Measurements from ENCODE around the gene CLIC6. TPM values are rescaled to one million over a fixed set of nuclear protein-coding genes. Genes with fewer than 3 reads are reported as not detected.

Gene CLIC6
- total RNA-seq, 1 donor from 2014 or later: not detected

DNA sequence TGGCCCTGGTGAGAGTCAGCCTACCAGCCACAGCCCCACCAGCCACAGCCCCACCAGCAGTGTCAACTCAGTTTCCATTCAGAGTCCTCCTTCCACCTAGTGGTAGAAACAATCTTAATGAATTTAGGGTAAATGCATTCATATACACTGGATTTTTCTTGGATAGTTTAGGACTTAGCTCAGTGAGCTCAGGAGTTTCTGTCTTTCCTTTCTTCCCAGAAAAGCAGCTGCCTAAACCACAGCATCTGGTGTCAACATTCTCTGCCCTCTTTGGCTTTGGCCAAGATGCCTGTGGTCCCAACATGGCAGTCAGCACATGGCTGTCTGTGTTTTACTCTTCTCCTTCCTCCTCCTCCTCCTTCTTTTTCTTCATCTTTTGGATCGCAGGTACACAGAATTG, 94.0 kb downstream of the CLIC6 start:
- peak; percentile 93 for DNase-seq (ENCODE audit: low read depth)

DNA sequence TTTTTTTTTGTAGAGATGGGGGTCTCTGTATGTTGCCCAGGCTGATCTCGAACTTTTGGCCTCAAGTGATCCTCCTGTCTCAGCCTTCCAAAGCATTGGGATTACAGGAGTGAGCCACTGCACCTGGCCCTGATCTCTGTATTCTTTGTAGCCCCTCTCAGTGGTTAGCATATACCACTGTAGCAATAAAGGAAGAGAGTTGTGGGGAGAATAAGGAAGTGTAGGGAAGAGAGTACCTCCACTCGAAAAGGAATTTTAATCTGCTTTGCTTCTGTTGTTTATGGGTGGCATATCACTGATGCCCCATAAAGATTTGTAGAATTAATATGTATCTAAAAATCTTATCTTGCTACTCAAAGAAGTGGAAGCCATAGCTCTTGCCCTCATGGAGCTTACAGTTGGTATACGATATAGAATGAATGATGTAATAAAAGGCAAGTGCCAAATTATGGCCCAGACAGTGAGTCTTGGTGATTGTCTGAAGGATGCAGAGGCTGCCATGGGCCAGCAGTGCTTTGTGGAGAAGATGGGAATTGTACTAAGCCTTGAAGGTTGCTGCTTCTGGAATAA, 96.0 kb downstream of the CLIC6 start:
- no peak for DNase-seq (ENCODE audit: low read depth)

DNA sequence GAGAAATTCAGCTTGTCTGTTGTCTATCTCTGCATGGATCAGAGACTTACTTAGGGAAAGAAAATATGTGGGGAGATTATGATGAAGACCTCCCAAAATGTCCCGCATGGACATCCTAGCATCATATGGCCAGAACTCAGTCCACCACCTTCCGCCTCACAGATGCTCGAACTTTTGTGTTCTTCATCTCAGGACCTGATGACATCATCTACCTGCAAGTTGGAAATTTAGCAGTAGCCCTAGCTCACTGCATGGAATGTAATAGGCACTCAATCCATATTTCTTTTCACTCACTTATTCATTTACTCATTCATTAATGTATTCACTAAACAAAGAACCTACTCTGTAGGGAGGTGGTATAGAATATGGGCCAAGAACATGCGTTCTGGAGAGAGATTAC, 96.8 kb downstream of the CLIC6 start:
- DNase-seq (ENCODE audit: low read depth): no peak

DNA sequence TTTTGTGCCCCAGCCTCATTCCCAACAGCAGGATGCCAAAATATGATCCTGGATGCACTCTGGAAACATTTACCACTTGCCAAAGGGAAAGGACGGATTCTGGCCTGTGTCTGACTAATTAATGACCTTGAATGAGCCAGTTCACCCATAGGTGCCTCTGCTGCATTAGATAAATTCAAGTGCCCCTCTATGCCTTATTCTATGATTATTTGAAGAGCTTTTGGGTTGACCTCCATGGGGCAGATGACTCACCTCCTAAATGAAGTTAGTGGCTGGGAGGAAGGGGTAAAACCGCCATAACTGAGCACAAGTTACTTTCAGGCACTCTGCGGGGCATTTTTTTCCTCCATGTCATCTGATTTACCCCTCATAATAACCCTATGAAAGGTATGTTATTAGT, 98.1 kb downstream of the CLIC6 start:
- no peak for DNase-seq (ENCODE audit: low read depth)

Other genes starting within 250 kb of the CLIC6 start
- gene SMIM34, start 245.0 kb upstream of the CLIC6 start, total RNA-seq: not detected in 2 replicates
- 0.45 TPM in 1 of 2 replicates, not detected in the other for gene KCNE1, start 156.8 kb upstream of the CLIC6 start, total RNA-seq
- 23.8 and 40.2 TPM in 2 replicates for gene RCAN1, start 53.9 kb upstream of the CLIC6 start, total RNA-seq

Measured in myocyte (in vitro differentiated cells).